ENCODE measurements around the gene TMIGD2.

TMIGD2 gene

DNA sequence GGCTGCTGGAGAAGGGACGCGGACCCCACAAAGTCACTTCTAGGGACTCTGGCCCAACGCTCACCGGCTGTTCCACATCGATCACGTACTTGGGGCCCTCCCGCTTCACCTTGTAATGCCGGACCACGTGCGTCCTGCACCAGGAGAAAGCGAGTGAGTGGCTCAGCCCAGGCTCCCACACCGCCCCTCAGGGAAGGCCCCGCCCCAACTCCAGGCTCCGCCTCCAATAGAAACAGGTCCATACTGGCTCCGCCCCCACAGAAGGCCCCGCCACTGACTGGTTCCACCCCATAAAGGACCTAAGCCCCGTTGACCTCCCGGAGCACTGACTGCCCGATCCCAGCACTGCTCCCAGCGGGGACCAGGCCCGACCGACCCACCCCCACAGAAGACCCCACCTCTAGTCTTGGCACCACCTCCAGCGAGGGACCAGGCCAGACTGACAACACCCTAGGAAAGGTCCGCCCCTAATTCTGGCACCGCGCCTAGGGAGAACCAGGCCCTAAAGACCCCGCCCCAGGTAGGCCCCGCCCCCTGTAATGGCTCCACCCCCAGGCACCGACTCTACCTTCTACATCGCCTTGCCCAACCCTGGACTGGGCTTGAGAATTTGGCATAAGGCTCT lies 25.2 kb upstream of the TMIGD2 start:
- TF ChIP-seq CTCF (IDR thresholded peaks at IDR 0.05; ENCODE audit: unreplicated experiment in 3 of 3), result no peak
- Mint-ChIP-seq H3K4me1 (peaks cover 10% of the 10 kb centered on the region), H3K4me3 (peak overlapping the region; percentile 82 to 88 (median 84)), H3K27ac (peak overlapping the region in 2 of 3 experiments; percentile 54 to 61), H3K9me3 (no peaks in the 10 kb centered on the region), H3K36me3 (ENCODE audit: low read depth) (peaks cover 3% of the 10 kb centered on the region), H3K27me3 (ENCODE audit: low read depth) (peaks cover 13% of the 10 kb centered on the region)

DNA sequence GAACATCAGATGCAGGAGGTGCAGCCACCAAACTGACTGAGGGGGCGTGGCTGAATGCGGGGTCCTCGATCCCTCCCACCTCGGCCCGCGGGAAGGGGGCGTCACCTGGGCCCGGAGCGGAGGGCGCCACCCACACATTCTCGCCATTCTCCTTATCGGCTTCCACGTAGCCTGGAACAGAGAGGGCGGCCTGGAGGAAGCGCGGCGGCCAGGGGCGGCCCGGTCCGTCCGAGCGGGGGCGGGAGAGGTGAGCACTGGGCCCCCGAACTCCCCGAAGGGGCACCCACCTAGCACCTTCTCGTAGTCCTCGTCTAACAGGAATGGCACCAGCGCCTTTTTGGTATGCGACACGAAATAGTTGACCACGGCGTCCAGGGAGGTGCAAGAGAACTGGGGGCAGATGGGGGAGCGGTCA lies 24.7 kb upstream of the TMIGD2 start:
- Mint-ChIP-seq H3K27ac (peak overlapping the region in 2 of 3 experiments; percentile 54 to 61), H3K27me3 (ENCODE audit: low read depth) (peaks cover 13% of the 10 kb centered on the region), H3K4me3 (peak overlapping the region; percentile 82 to 88 (median 84)), H3K9me3 (no peaks in the 10 kb centered on the region), H3K4me1 (peaks cover 10% of the 10 kb centered on the region), H3K36me3 (ENCODE audit: low read depth) (peaks cover 3% of the 10 kb centered on the region)
- TF ChIP-seq CTCF (IDR thresholded peaks at IDR 0.05; ENCODE audit: unreplicated experiment in 3 of 3), result no peak

GRCh38 chr19:4326215-4326836 lies 24.1 kb upstream of the TMIGD2 start:
- Mint-ChIP-seq H3K4me3 (peak overlapping the region; percentile 63 to 72 (median 68)), H3K36me3 (ENCODE audit: low read depth) (peaks cover 3% of the 10 kb centered on the region), H3K4me1 (peaks cover 10% of the 10 kb centered on the region), H3K27ac (peak overlapping the region in 1 of 3 experiments; percentile 20), H3K27me3 (ENCODE audit: low read depth) (peaks cover 13% of the 10 kb centered on the region), H3K9me3 (peaks cover 3% of the 10 kb centered on the region)
- TF ChIP-seq CTCF (IDR thresholded peaks at IDR 0.05; ENCODE audit: unreplicated experiment in 3 of 3), result no peak

GRCh38 chr19:4324228-4324627 lies 22.0 kb upstream of the TMIGD2 start:
- Mint-ChIP-seq H3K27ac (no peak overlapping the region), H3K4me3 (no peak overlapping the region), H3K4me1 (peaks cover 10% of the 10 kb centered on the region), H3K36me3 (ENCODE audit: low read depth) (peaks cover 19% of the 10 kb centered on the region), H3K9me3 (peaks cover 21% of the 10 kb centered on the region), H3K27me3 (ENCODE audit: low read depth) (peaks cover 13% of the 10 kb centered on the region)
- no peak for TF ChIP-seq CTCF (IDR thresholded peaks at IDR 0.05; ENCODE audit: unreplicated experiment in 3 of 3)

DNA sequence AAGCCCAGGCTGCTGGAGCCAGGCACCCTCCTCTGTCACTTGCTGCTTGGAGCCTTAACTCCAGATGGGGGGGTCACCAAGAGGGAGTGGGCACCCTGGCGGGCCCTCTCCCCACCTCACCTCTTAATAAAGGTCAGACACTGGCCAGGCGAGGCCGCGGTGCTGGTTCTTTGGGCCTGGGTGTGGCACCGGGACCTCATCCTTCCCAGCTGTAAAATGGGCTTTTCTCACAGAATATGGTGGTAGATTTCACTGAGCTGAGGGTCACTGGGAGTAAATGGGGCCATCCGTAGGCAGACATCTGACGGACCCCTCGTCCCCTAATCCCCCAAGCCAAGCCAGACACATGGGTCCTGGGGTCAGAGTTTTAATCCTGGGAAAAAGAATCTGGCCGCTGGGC lies 21.5 kb upstream of the TMIGD2 start:
- peaks cover 13% of the 10 kb centered on the region for H3K27me3 Mint-ChIP-seq (ENCODE audit: low read depth)
- no peak for TF ChIP-seq CTCF (IDR thresholded peaks at IDR 0.05; ENCODE audit: unreplicated experiment in 3 of 3)
- H3K36me3 Mint-ChIP-seq (ENCODE audit: low read depth), result peaks cover 23% of the 10 kb centered on the region
- peaks cover 10% of the 10 kb centered on the region for H3K4me1 Mint-ChIP-seq
- no peak overlapping the region for H3K4me3 Mint-ChIP-seq
- H3K9me3 Mint-ChIP-seq, result peaks cover 23% of the 10 kb centered on the region
- H3K27ac Mint-ChIP-seq, result no peak overlapping the region

Measured in nephron (organoid).